AG10803 (cell line): ENCODE results near the gene CPNE4.
A peak's percentile ranks its signal among the peaks of the same experiment; 100 is the strongest.

Experiments
- DNase-seq: peaks from one replicate; pipeline ENCODE4 v3.0.0; 2010; ENCODE audit warnings: low read depth
- H3K4me3 ChIP-seq: 2 replicates; pipeline ENCODE4 v1.5.1; 2011; ENCODE audit warnings: mild to moderate bottlenecking, low read length, control low read depth
- CTCF ChIP-seq: conservative IDR thresholded peaks from 2 replicates; pipeline ENCODE4 v1.5.1; 2011; ENCODE audit warnings: mild to moderate bottlenecking, low read length, control low read depth, inconsistent platforms

The CPNE4 gene

GRCh38 chr3:131518680-131519079 lies 516.1 kb downstream of the CPNE4 start:
- TF ChIP-seq CTCF: no peak
- H3K4me3 ChIP-seq: no peak overlapping the region
- DNase-seq: no peak

DNA sequence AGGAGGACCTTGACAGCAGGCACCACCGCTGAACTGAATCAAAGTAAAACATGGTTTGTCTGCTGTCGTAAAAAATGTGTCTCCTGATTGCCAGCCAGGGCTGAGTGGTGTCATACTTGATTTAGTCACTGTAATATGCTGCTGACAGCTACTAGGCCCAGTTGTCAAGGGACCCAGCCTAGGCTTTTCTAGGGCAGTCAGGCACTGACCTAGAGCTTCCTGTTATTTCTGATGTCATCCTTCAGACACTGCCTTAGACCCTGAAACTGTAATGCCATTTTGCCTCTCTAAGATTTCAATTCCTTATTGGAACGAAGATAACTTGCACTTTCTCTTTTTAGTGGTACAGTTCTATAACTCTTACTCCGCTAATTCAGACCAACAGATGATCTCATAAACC lies 529.4 kb downstream of the CPNE4 start:
- no peak for TF ChIP-seq CTCF
- H3K4me3 ChIP-seq: no peak overlapping the region
- no peak for DNase-seq

GRCh38 chr3:131503320-131503635 lies 531.5 kb downstream of the CPNE4 start:
- DNase-seq: peak; percentile 64
- peak overlapping the region; percentile 98 for H3K4me3 ChIP-seq
- TF ChIP-seq CTCF: no peak

GRCh38 chr3:131502530-131503319 lies 532.1 kb downstream of the CPNE4 start, which contains the start of gene MRPL3:
MRPL3 (minus strand) TSS chr3:131502971; CDS start chr3:131502821, 150 bp downstream.
- peak; percentile 88 for DNase-seq
- TF ChIP-seq CTCF: no peak

GRCh38 chr3:131501949-131502348 lies 532.9 kb downstream of the CPNE4 start:
- TF ChIP-seq CTCF: no peak
- no peak for DNase-seq
- peak overlapping the region; percentile 98 for H3K4me3 ChIP-seq

More at GRCh38 chr3:131502530-131503319, 532.1 kb downstream of the CPNE4 start, which contains the start of gene MRPL3:
- peak within 1 kb of the TSS; percentile 98 for H3K4me3 ChIP-seq

GRCh38 chr3:131494706-131495105 lies 540.1 kb downstream of the CPNE4 start:
- TF ChIP-seq CTCF: no peak
- no peak for DNase-seq
- H3K4me3 ChIP-seq: no peak overlapping the region

DNA sequence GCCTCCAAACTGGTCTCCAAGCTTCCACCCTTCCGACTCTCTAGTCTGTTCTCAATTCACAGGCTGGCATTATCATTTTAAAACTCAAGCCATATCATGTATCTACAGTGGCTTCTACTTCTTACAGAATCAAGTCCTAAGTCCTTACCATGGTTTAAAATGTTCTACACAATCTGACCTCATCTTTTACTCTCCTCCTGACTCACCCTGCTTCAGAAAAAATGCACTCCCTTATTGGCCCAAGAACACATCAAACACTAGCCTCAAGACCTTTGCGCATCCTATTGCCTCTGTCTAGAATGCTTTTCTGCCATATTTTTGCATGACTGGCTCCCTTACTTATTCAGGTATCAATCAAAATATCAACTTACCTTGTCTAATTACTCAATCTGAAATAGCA lies 543.0 kb downstream of the CPNE4 start:
- H3K4me3 ChIP-seq: no peak overlapping the region
- no peak for DNase-seq
- no peak for TF ChIP-seq CTCF
